ENCODE data around the gene SSH2.

Gene SSH2

DNA sequence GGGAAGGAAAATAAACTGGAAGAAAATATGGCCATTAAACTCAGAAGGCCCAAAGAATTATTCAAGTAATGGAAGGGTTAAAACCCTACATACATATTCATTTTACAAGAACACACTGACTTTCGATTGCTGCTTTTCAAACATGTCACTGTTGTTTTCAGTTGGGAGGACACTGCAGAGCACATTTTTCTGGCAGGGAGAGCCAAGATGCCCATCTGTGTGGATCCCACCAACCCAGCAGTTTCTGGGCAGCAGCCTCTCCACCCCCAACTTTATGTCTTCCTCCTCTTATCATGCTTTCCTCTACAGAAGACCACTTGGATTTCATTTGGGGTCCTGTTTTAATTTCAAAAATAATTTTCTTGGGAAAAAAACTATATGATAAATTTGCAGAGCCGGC lies 300.2 kb downstream of the SSH2 start:
- H3K27me3 ChIP-seq (ENCODE audit: control insufficient read depth in 5 of 5, insufficient read depth in 4 of 5, low read length in 5 of 5) = no peaks in the 10 kb centered on the region
- no peak overlapping the region for H3K9ac ChIP-seq (ENCODE audit: low read length in 5 of 5)
- peaks cover 0 to 51% (median 26%) of the 10 kb centered on the region in 5 donors for H3K36me3 ChIP-seq (ENCODE audit: control insufficient read depth in 5 of 5, insufficient read depth in 5 of 5, low read length in 5 of 5)
- H3K4me1 ChIP-seq (ENCODE audit: control insufficient read depth in 5 of 5, insufficient read depth in 5 of 5, low read length in 5 of 5) = peaks cover 0 to 36% (median 22%) of the 10 kb centered on the region in 5 donors
- H3K27ac ChIP-seq (ENCODE audit: low read depth, low read length) = no peak overlapping the region
- no peaks in the 10 kb centered on the region for H3K9me3 ChIP-seq (ENCODE audit: control insufficient read depth in 5 of 5, low read length in 5 of 5)
- no peak overlapping the region for H3K4me3 ChIP-seq (ENCODE audit: low read depth in 1 of 5, low read length in 5 of 5)

DNA sequence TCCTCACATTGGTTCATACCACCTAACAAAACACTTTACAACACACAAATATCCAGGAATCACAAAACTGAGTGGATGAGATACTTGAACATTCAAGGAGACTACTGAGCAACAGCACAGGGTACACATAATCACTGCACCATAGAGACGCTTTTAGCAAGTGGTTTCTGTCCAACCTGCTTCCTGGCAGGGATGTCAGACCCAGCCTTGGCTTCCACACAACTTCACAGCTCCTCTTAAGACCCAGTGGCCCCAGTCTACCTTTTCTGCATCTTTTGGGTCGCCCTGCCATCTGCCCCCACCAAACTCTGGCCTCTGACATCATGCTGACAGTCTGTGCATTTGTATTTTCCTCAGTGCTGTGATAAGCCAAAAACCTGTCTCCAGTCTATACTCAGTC lies 301.4 kb downstream of the SSH2 start:
- Histone ChIP-seq H3K9ac (ENCODE audit: low read length in 5 of 5) (no peak overlapping the region), H3K4me1 (ENCODE audit: control insufficient read depth in 5 of 5, insufficient read depth in 5 of 5, low read length in 5 of 5) (peaks cover 0 to 36% (median 23%) of the 10 kb centered on the region in 5 donors), H3K4me3 (ENCODE audit: low read depth in 1 of 5, low read length in 5 of 5) (no peak overlapping the region), H3K9me3 (ENCODE audit: control insufficient read depth in 5 of 5, low read length in 5 of 5) (no peaks in the 10 kb centered on the region), H3K27me3 (ENCODE audit: control insufficient read depth in 5 of 5, insufficient read depth in 4 of 5, low read length in 5 of 5) (no peaks in the 10 kb centered on the region), H3K27ac (ENCODE audit: low read depth, low read length) (no peak overlapping the region), H3K36me3 (ENCODE audit: control insufficient read depth in 5 of 5, insufficient read depth in 5 of 5, low read length in 5 of 5) (peaks cover 0 to 43% (median 21%) of the 10 kb centered on the region in 5 donors)

DNA sequence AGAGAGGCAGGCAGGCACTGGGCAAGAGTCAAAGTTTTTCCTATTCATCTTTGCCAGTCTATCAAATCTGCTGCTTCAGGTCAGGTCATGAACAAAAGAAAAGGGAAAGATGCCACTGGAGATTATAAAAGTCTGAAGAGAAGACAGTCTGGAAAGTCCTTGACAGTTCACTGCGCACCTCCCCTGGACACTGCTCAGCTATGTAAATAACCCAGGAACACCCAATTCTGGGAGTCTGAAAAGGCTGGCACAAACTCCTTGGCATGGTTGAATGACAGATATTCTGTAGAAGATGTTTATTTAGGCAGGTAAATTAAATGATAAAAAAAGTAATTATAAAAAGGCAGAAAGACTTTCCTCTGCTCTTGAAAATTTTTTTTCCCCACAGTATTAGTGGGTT lies 302.1 kb downstream of the SSH2 start:
- Histone ChIP-seq H3K9ac (ENCODE audit: low read length in 5 of 5) (no peak overlapping the region), H3K36me3 (ENCODE audit: control insufficient read depth in 5 of 5, insufficient read depth in 5 of 5, low read length in 5 of 5) (peaks cover 0 to 39% (median 18%) of the 10 kb centered on the region in 5 donors), H3K4me1 (ENCODE audit: control insufficient read depth in 5 of 5, insufficient read depth in 5 of 5, low read length in 5 of 5) (peaks cover 0 to 39% (median 28%) of the 10 kb centered on the region in 5 donors), H3K27me3 (ENCODE audit: control insufficient read depth in 5 of 5, insufficient read depth in 4 of 5, low read length in 5 of 5) (no peaks in the 10 kb centered on the region), H3K27ac (ENCODE audit: low read depth, low read length) (no peak overlapping the region), H3K9me3 (ENCODE audit: control insufficient read depth in 5 of 5, low read length in 5 of 5) (no peaks in the 10 kb centered on the region), H3K4me3 (ENCODE audit: low read depth in 1 of 5, low read length in 5 of 5) (no peak overlapping the region)

DNA sequence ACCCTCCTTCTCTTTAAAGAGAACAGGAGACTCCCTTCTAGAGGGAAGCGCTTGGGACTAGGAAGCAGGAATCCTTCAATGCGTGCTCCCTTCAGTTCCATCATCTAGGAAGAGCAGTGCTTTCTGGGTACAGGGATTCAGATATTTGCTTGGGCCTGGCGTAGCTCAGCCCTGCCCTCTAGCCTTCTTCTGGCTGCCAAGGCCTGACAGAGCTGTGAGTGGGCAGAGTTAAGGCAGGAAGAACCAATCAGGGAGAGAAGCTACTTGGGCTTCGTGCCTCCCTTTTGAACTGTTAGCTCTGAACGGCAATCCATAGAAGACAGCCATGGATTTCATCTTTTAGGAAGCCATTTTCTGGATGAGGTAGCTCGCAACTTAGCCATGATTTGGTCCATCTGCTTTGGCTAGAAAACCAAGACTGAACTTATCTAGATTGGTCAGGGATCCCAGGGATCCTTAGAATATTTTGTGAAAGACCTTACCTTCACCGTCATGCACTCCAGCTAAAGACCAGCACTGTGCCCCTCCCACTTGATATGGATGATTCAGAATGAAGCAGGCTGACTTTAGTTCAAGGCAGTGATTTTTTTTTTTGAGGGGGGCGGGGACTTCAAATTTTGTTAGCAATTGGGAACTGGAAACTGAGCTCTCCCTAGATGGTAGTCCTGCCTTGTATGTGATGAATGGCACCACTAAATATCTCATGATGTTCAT lies 304.8 kb downstream of the SSH2 start:
- no peak overlapping the region for H3K27ac ChIP-seq (ENCODE audit: low read depth, low read length)
- H3K9me3 ChIP-seq (ENCODE audit: control insufficient read depth in 5 of 5, low read length in 5 of 5) = no peaks in the 10 kb centered on the region
- peaks cover 0 to 36% (median 26%) of the 10 kb centered on the region in 5 donors for H3K4me1 ChIP-seq (ENCODE audit: control insufficient read depth in 5 of 5, insufficient read depth in 5 of 5, low read length in 5 of 5)
- no peak overlapping the region for H3K9ac ChIP-seq (ENCODE audit: low read length in 5 of 5)
- peaks cover 0 to 15% (median 0%) of the 10 kb centered on the region in 5 donors for H3K36me3 ChIP-seq (ENCODE audit: control insufficient read depth in 5 of 5, insufficient read depth in 5 of 5, low read length in 5 of 5)
- no peaks in the 10 kb centered on the region for H3K27me3 ChIP-seq (ENCODE audit: control insufficient read depth in 5 of 5, insufficient read depth in 4 of 5, low read length in 5 of 5)
- H3K4me3 ChIP-seq (ENCODE audit: low read depth in 1 of 5, low read length in 5 of 5) = no peak overlapping the region

DNA sequence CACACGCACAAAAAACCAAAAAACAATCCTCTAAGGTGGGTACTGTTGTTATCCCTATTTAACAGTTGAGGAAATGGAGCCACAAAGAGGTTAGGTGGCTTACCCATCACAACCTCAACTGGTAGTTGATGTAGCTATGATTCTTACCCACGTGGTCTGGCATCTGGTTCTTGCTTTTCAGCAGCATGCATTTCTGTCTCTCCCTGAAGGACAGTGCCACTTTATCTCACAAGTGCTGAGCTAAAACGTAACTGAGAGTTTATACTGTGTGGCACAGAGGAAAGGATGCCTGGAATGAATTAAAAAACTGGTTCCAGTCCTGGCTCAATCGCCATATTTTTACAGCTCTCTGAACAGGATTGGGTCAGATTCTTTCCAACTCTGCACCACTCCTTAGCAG lies 305.4 kb downstream of the SSH2 start:
- no peak overlapping the region for H3K27ac ChIP-seq (ENCODE audit: low read depth, low read length)
- H3K9ac ChIP-seq (ENCODE audit: low read length in 5 of 5) = no peak overlapping the region

DNA sequence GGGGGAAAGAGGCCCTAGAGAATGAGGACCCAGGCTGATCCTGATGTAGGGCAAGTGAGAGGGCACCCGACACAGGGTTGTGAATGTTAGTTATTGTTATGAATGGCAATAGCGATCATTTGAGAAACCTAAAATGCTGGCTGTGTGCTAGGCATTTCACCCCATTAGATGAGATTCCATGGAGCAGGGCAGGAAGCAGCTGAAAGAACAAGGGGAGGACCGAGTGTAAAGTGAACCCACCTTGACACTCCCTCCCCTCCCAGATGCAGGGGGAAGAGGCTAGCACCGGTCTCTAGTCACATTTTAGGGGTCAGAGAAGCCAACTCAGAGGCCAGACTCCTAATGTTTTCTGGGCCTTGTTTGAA lies 306.8 kb downstream of the SSH2 start:
- H3K4me3 ChIP-seq (ENCODE audit: low read depth in 1 of 5, low read length in 5 of 5) = peak overlapping the region in 4 of 5 donors; percentile 66 to 78 (median 70)
- H3K27ac ChIP-seq (ENCODE audit: low read depth, low read length) = no peak overlapping the region
- peak overlapping the region in 1 of 5 donors; percentile 13 for H3K9ac ChIP-seq (ENCODE audit: low read length in 5 of 5)
- H3K9me3 ChIP-seq (ENCODE audit: control insufficient read depth in 5 of 5, low read length in 5 of 5) = no peaks in the 10 kb centered on the region
- no peaks in the 10 kb centered on the region for H3K36me3 ChIP-seq (ENCODE audit: control insufficient read depth in 5 of 5, insufficient read depth in 5 of 5, low read length in 5 of 5)
- H3K27me3 ChIP-seq (ENCODE audit: control insufficient read depth in 5 of 5, insufficient read depth in 4 of 5, low read length in 5 of 5) = peaks cover 0 to 5% (median 0%) of the 10 kb centered on the region in 5 donors
- H3K4me1 ChIP-seq (ENCODE audit: control insufficient read depth in 5 of 5, insufficient read depth in 5 of 5, low read length in 5 of 5) = peaks cover 0 to 29% (median 24%) of the 10 kb centered on the region in 5 donors

More for the DNA sequence above, 305.4 kb downstream of the SSH2 start:
- Histone ChIP-seq H3K9me3 (ENCODE audit: control insufficient read depth in 5 of 5, low read length in 5 of 5) (no peaks in the 10 kb centered on the region), H3K36me3 (ENCODE audit: control insufficient read depth in 5 of 5, insufficient read depth in 5 of 5, low read length in 5 of 5) (peaks cover 0 to 9% (median 0%) of the 10 kb centered on the region in 5 donors), H3K4me1 (ENCODE audit: control insufficient read depth in 5 of 5, insufficient read depth in 5 of 5, low read length in 5 of 5) (peaks cover 0 to 36% (median 25%) of the 10 kb centered on the region in 5 donors), H3K4me3 (ENCODE audit: low read depth in 1 of 5, low read length in 5 of 5) (no peak overlapping the region), H3K27me3 (ENCODE audit: control insufficient read depth in 5 of 5, insufficient read depth in 4 of 5, low read length in 5 of 5) (no peaks in the 10 kb centered on the region)

DNA sequence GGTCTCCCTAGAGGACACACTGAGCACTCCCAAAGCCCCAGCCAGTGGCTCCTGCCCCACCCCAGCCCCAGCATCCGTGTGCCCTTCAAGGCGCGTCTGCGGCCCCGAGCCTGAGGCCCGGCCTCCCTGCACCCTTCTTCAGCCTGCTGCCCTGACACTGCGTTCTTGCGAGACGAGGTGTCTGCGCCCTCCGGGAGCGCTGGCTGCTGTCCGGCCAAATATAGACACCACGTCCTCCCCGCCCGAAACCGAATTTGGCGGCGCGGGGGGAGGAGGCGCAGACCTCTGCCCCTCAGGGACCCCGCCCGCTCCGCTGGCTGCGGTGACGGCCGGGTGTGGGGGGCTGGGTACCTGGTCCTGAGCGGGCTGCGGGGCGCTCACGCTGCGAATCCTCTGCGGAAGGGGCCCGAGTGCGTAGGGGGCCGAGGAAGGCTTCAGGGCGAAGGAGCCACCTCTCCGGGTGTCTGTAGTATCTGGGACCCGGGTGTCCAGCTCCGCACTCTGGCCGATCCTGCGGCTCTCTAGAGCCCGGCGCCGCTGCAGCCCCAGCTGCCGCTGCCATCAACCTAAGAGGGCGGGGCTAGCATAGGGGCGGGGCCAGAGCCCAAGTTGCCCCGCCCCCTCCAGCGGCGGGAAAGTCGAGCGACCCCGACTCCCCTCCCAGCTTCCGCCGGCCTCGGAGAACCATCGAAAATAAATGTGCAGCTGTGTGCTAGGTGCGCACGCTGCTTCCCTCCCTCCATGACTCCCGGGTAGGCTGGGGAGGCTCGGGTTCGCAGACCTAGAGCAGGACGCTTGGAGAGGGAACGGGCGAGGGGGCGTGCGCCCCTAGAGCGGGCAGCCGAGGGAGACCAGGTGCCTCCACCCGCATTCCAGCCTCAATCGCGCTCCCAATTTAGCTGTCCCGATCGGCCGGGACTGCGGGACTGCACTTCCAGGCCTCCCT lies 307.4 kb downstream of the SSH2 start, which contains the start of gene CORO6:
Gene CORO6 (minus strand): TSS at position 576 of the 946 bp plus-strand sequence. CDS start 1,491 bp downstream, outside the sequence.
- Histone ChIP-seq H3K27ac (ENCODE audit: low read depth, low read length) (peak within 1 kb of the TSS; percentile 16), H3K4me1 (ENCODE audit: control insufficient read depth in 5 of 5, insufficient read depth in 5 of 5, low read length in 5 of 5) (peaks cover under 1 to 36% (median 30%) of the 10 kb centered on the region in 5 donors), H3K9ac (ENCODE audit: low read length in 5 of 5) (peak within 1 kb of the TSS in 4 of 5 donors; percentile 39 to 71 (median 58)), H3K4me3 (ENCODE audit: low read depth in 1 of 5, low read length in 5 of 5) (peak within 1 kb of the TSS; percentile 31 to 78 (median 69)), H3K27me3 (ENCODE audit: control insufficient read depth in 5 of 5, insufficient read depth in 4 of 5, low read length in 5 of 5) (peaks cover 0 to 5% (median 0%) of the 10 kb centered on the region in 5 donors), H3K36me3 (ENCODE audit: control insufficient read depth in 5 of 5, insufficient read depth in 5 of 5, low read length in 5 of 5) (no peaks in the 10 kb centered on the region), H3K9me3 (ENCODE audit: control insufficient read depth in 5 of 5, low read length in 5 of 5) (no peaks in the 10 kb centered on the region)

DNA sequence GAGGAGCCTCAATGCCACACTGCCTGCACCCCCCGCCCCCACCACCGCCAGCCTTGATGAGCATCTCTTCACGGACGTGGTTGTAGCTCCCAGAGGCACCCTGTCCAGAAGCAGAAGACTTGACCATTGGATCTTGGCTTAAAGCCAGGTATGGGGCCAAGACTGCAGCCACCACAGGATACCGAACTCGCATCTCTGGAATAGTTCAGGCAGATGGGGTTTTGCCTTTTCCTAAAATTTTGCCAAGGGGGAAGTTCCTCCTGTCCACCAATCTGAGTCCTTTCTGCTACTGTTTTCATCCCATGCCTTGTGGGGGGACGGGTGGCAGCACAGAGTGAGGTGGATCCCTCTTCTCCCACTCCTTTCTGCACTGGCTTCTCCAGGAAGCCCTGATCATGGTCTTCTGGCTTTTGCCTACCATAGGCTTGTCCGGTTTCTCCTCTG lies 308.3 kb downstream of the SSH2 start:
- Histone ChIP-seq H3K9me3 (ENCODE audit: control insufficient read depth in 5 of 5, low read length in 5 of 5) (no peaks in the 10 kb centered on the region), H3K27me3 (ENCODE audit: control insufficient read depth in 5 of 5, insufficient read depth in 4 of 5, low read length in 5 of 5) (peaks cover 0 to 5% (median 0%) of the 10 kb centered on the region in 5 donors), H3K4me3 (ENCODE audit: low read depth in 1 of 5, low read length in 5 of 5) (peak overlapping the region; percentile 31 to 78 (median 69)), H3K9ac (ENCODE audit: low read length in 5 of 5) (peak overlapping the region in 1 of 5 donors; percentile 60), H3K36me3 (ENCODE audit: control insufficient read depth in 5 of 5, insufficient read depth in 5 of 5, low read length in 5 of 5) (no peaks in the 10 kb centered on the region), H3K4me1 (ENCODE audit: control insufficient read depth in 5 of 5, insufficient read depth in 5 of 5, low read length in 5 of 5) (peaks cover 3 to 44% (median 39%) of the 10 kb centered on the region in 5 donors), H3K27ac (ENCODE audit: low read depth, low read length) (no peak overlapping the region)

DNA sequence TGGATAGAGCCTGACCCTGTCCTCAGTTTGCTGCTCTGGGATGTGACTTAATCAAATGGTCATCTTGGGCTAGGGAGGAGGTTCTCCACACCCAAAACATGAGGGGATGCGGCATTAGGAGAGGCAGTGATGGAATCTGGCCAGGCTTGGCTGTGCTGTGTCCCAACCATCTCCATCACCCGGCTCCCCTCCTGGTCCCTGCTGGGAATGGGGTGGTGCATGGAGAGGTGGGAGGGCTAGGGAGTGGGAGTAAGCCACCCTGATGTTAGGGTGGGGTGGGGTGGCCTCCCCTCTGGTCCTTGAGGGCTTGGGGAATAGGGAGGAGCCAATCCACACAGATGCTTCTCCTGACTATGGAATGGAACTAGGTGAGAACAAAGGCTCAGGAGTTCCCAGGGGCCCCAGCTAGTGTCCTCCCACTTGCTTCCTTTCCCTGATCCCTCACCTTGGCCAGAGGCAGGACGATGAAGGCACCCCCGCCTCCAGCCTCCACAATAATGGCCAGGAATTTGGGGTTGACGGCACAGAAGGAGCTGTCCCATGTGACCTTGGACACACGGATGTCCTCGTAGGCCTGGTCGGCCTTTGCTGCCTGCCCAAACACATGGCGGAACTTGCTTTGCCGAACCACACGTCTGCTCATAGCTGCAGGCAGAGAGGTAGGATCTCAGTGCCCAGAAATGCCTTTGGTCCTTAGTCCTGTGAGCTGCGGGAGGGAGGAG lies 309.1 kb downstream of the SSH2 start:
- H3K9me3 ChIP-seq (ENCODE audit: control insufficient read depth in 5 of 5, low read length in 5 of 5) = no peaks in the 10 kb centered on the region
- no peaks in the 10 kb centered on the region for H3K36me3 ChIP-seq (ENCODE audit: control insufficient read depth in 5 of 5, insufficient read depth in 5 of 5, low read length in 5 of 5)
- no peak overlapping the region for H3K4me3 ChIP-seq (ENCODE audit: low read depth in 1 of 5, low read length in 5 of 5)
- no peak overlapping the region for H3K9ac ChIP-seq (ENCODE audit: low read length in 5 of 5)
- H3K4me1 ChIP-seq (ENCODE audit: control insufficient read depth in 5 of 5, insufficient read depth in 5 of 5, low read length in 5 of 5) = peaks cover 3 to 52% (median 47%) of the 10 kb centered on the region in 5 donors
- H3K27ac ChIP-seq (ENCODE audit: low read depth, low read length) = no peak overlapping the region
- H3K27me3 ChIP-seq (ENCODE audit: control insufficient read depth in 5 of 5, insufficient read depth in 4 of 5, low read length in 5 of 5) = peaks cover 0 to 5% (median 0%) of the 10 kb centered on the region in 5 donors
